Type B pancreatic cell (in vitro differentiated cells): ENCODE measurements around the gene OCLN. TPM values are rescaled to one million over a fixed set of nuclear protein-coding genes. Genes with fewer than 3 reads are reported as not detected.

ENCODE experiments used
- DNase-seq: peaks from one replicate; pipeline ENCODE4 v3.0.0; 2021; ENCODE audit warnings: mixed read lengths; ENCODE audit not compliant: unreplicated experiment; ENCODE audit errors: extremely low spot score
- H3K27ac Mint-ChIP-seq: 2 replicates; pipeline ENCODE4 v1.8.0; 2021; ENCODE audit warnings: mild to moderate bottlenecking, mixed read lengths
- H3K27me3 Mint-ChIP-seq: 2 replicates; pipeline ENCODE4 v1.8.0; 2021; ENCODE audit warnings: mixed read lengths
- H3K36me3 Mint-ChIP-seq: 2 replicates; pipeline ENCODE4 v1.8.0; 2021; ENCODE audit warnings: mixed read lengths
- H3K4me1 Mint-ChIP-seq: one replicate; pipeline ENCODE4 v1.8.0; 2021; ENCODE audit warnings: mixed read lengths; ENCODE audit not compliant: unreplicated experiment
- H3K4me3 Mint-ChIP-seq: 2 replicates; pipeline ENCODE4 v1.8.0; 2021; ENCODE audit warnings: mild to moderate bottlenecking, mixed read lengths
- H3K9me3 Mint-ChIP-seq: 2 replicates; pipeline ENCODE4 v1.8.0; 2021; ENCODE audit warnings: mixed read lengths
- CTCF ChIP-seq: fragments of 200-600 bp; sonication (generic); conservative IDR thresholded peaks from 2 replicates; pipeline ENCODE4 v1.5.0; 2021; ENCODE audit warnings: antibody characterized with exemption, mild to moderate bottlenecking
- total RNA-seq: library from RNA; stranded (reverse); gene quantifications from 2 replicates; pipeline ENCODE4 v1.2.1, GENCODE V29; 2021; ENCODE audit warnings: low replicate concordance

The OCLN gene
- total RNA-seq, 1 donor from 2014 or later: 57.5 TPM

DNA sequence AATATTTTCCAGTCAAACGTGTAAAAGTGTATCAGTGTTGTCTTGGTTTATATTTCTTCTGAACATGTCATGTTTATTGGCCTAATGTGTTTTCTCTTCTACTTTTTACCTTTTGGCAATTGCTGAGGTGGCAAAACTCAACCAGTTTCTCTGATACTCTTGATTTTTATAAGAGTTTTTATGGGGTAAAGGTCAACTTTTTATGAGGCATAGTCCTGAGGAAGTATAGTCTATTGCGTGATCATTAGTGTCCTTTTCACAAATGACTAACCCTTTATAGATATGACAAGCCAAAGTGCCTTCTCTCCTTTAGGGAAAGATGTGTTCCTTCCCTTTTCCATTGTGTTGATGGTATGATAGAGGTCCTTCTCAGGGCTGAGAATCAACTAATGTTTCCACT lies 32.9 kb downstream of the OCLN start:
- no peak for TF ChIP-seq CTCF
- no peaks in the 10 kb centered on the region for H3K9me3 Mint-ChIP-seq
- no peak overlapping the region for H3K4me3 Mint-ChIP-seq
- peaks cover 13% of the 10 kb centered on the region for H3K4me1 Mint-ChIP-seq
- H3K36me3 Mint-ChIP-seq: peaks cover 4% of the 10 kb centered on the region
- H3K27me3 Mint-ChIP-seq: no peaks in the 10 kb centered on the region
- DNase-seq: no peak
- H3K27ac Mint-ChIP-seq: no peak overlapping the region

- H3K36me3 Mint-ChIP-seq: peaks cover 4% of the 10 kb centered on the region
- peak overlapping the region; percentile 41 for H3K4me3 Mint-ChIP-seq
- peaks cover 17% of the 10 kb centered on the region for H3K4me1 Mint-ChIP-seq
These were observed 34.1 kb downstream of the OCLN start for GRCh38 chr5:69526660-69527059.

GRCh38 chr5:69527128-69527770 lies 34.7 kb downstream of the OCLN start:
- peaks cover 17% of the 10 kb centered on the region for H3K4me1 Mint-ChIP-seq
- peaks cover 4% of the 10 kb centered on the region for H3K36me3 Mint-ChIP-seq
- peak overlapping the region; percentile 62 for H3K4me3 Mint-ChIP-seq
- DNase-seq: no peak
- peak overlapping the region; percentile 62 for H3K27ac Mint-ChIP-seq
- no peak for TF ChIP-seq CTCF
- no peaks in the 10 kb centered on the region for H3K27me3 Mint-ChIP-seq
- H3K9me3 Mint-ChIP-seq: no peaks in the 10 kb centered on the region

More at GRCh38 chr5:69526660-69527059, 34.1 kb downstream of the OCLN start:
- H3K9me3 Mint-ChIP-seq: no peaks in the 10 kb centered on the region
- DNase-seq: no peak
- H3K27me3 Mint-ChIP-seq: no peaks in the 10 kb centered on the region
- no peak for TF ChIP-seq CTCF
- H3K27ac Mint-ChIP-seq: peak overlapping the region; percentile 44

GRCh38 chr5:69528035-69528434 lies 35.4 kb downstream of the OCLN start:
- DNase-seq: no peak
- Mint-ChIP-seq H3K4me3 (peak overlapping the region; percentile 62), H3K27me3 (no peaks in the 10 kb centered on the region), H3K9me3 (no peaks in the 10 kb centered on the region), H3K4me1 (peaks cover 17% of the 10 kb centered on the region), H3K27ac (peak overlapping the region; percentile 62), H3K36me3 (peaks cover 4% of the 10 kb centered on the region)
- TF ChIP-seq CTCF: no peak

DNA sequence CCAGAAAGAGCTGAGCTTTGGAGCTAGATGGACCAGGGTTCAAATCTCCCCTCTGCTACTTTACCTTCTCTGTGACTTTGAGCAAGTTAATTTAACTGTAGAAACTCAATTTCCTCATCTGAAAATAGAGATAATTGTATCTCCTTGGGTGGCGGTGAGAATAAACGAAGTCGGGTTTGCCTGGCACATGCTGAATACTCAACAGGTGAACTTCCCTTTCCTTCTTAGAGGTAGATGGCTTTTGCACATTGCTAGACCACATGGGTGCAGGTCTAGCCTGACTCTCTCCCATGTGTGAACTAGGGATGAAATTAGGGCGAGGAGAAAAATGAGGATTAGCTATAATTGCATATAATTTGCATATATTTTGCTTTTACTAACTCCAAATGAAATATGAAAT lies 36.0 kb downstream of the OCLN start:
- Mint-ChIP-seq H3K36me3 (peaks cover 4% of the 10 kb centered on the region), H3K27ac (peak overlapping the region; percentile 62), H3K9me3 (no peaks in the 10 kb centered on the region), H3K27me3 (no peaks in the 10 kb centered on the region), H3K4me3 (peak overlapping the region; percentile 16), H3K4me1 (peaks cover 17% of the 10 kb centered on the region)
- no peak for DNase-seq
- no peak for TF ChIP-seq CTCF
